ENCODE results near the gene MRPL20.
A peak's percentile ranks its signal among the peaks of the same experiment; 100 is the strongest.
"Not testable (repeated sequence)": the region's sequence is repeated elsewhere in the genome, so short reads cannot be mapped to it uniquely, and the experiment has no call there.

MRPL20 gene

GRCh38 chr1:1437033-1437903, 30.2 kb upstream of the MRPL20 start:
- no peak for DNase-seq (ENCODE audit: low read depth)

GRCh38 chr1:1436630-1437032, 29.5 kb upstream of the MRPL20 start:
- DNase-seq (ENCODE audit: low read depth) = no peak

GRCh38 chr1:1435911-1436629, 29.0 kb upstream of the MRPL20 start:
- DNase-seq (ENCODE audit: low read depth) = no peak

GRCh38 chr1:1435106-1435903, 28.2 kb upstream of the MRPL20 start, which contains the start of gene VWA1:
VWA1 (plus strand) TSS chr1:1435690; CDS start chr1:1435749, 59 bp downstream.
- DNase-seq (ENCODE audit: low read depth) = peak; percentile 30

- no peak for DNase-seq (ENCODE audit: low read depth)
Observed at GRCh38 chr1:1434824-1435105, 27.7 kb upstream of the MRPL20 start.

- DNase-seq (ENCODE audit: low read depth) = no peak
Observed at GRCh38 chr1:1434131-1434823, 27.2 kb upstream of the MRPL20 start.

GRCh38 chr1:1433804-1434130, 26.7 kb upstream of the MRPL20 start:
- no peak for DNase-seq (ENCODE audit: low read depth)

- no peak for DNase-seq (ENCODE audit: low read depth)
Observed at GRCh38 chr1:1432951-1433803, 26.1 kb upstream of the MRPL20 start.

- no peak for DNase-seq (ENCODE audit: low read depth)
Observed at GRCh38 chr1:1432274-1432950, 25.3 kb upstream of the MRPL20 start.

GRCh38 chr1:1431845-1432273, 24.8 kb upstream of the MRPL20 start:
- DNase-seq (ENCODE audit: low read depth) = no peak

GRCh38 chr1:1430992-1431844, 24.1 kb upstream of the MRPL20 start:
- DNase-seq (ENCODE audit: low read depth) = no peak

- no peak for DNase-seq (ENCODE audit: low read depth)
Observed at GRCh38 chr1:1430114-1430982, 23.3 kb upstream of the MRPL20 start.

GRCh38 chr1:1429671-1430073, 22.6 kb upstream of the MRPL20 start:
- no peak for DNase-seq (ENCODE audit: low read depth)

GRCh38 chr1:1428967-1429366, 21.9 kb upstream of the MRPL20 start:
- DNase-seq (ENCODE audit: low read depth) = not testable (repeated sequence)

- DNase-seq (ENCODE audit: low read depth) = no peak
Observed at GRCh38 chr1:1428174-1428573, 21.1 kb upstream of the MRPL20 start.

GRCh38 chr1:1427820-1428148, 20.7 kb upstream of the MRPL20 start:
- no peak for DNase-seq (ENCODE audit: low read depth)

GRCh38 chr1:1427106-1427819, 20.2 kb upstream of the MRPL20 start:
- DNase-seq (ENCODE audit: low read depth) = no peak

GRCh38 chr1:1426496-1427105, 19.5 kb upstream of the MRPL20 start:
- DNase-seq (ENCODE audit: low read depth) = no peak

Data from T follicular helper cell (primary cell).